Karpas-422 (cell line): ENCODE results near the gene CRNKL1. TPM values are rescaled to one million over a fixed set of nuclear protein-coding genes. Genes with fewer than 3 reads are reported as not detected.

Source experiments
- DNase-seq: peaks from one replicate; pipeline ENCODE4 v3.0.0-alpha.2; 2015
- H2AFZ ChIP-seq: fragments of 200-600 bp; sonication (generic); 2 replicates; pipeline ENCODE4 v1.6.1; 2014; ENCODE audit warnings: antibody characterized with exemption, low read length, mixed read lengths
- H3K27ac ChIP-seq: fragments of 200-600 bp; sonication (generic); 2 replicates; pipeline ENCODE4 v1.5.1; 2014; ENCODE audit warnings: mild to moderate bottlenecking, low read length, moderate library complexity
- H3K27me3 ChIP-seq: fragments of 200-600 bp; sonication (generic); 2 replicates; pipeline ENCODE4 v1.6.1; 2014; ENCODE audit warnings: low read length, mixed read lengths
- H3K36me3 ChIP-seq: fragments of 200-600 bp; sonication (generic); 2 replicates; pipeline ENCODE4 v1.6.1; 2014; ENCODE audit warnings: low read length, mixed read lengths; ENCODE audit not compliant: insufficient read depth
- H3K4me1 ChIP-seq: fragments of 200-600 bp; sonication (generic); 2 replicates; pipeline ENCODE4 v1.6.1; 2014; ENCODE audit warnings: mild to moderate bottlenecking, low read length, mixed read lengths
- H3K4me2 ChIP-seq: fragments of 200-600 bp; sonication (generic); 2 replicates; pipeline ENCODE4 v1.6.1; 2014; ENCODE audit warnings: low read length, low read depth, mild to moderate bottlenecking; ENCODE audit not compliant: poor library complexity, severe bottlenecking
- H3K4me3 ChIP-seq: fragments of 200-600 bp; sonication (generic); 2 replicates; pipeline ENCODE4 v1.5.1; 2014; ENCODE audit warnings: mild to moderate bottlenecking, antibody characterized with exemption, low read length, mixed read lengths
- H3K79me2 ChIP-seq: fragments of 200-600 bp; sonication (generic); 2 replicates; pipeline ENCODE4 v1.6.1; 2014; ENCODE audit warnings: mild to moderate bottlenecking, low read length, mixed read lengths
- H3K9ac ChIP-seq: fragments of 200-600 bp; sonication (generic); 2 replicates; pipeline ENCODE4 v1.6.0; 2014; ENCODE audit warnings: low read length
- H3K9me2 ChIP-seq: fragments of 200-600 bp; sonication (generic), shearing (Covaris generic); replicated peaks from 2 replicates; pipeline ENCODE4 v1.6.0; 2014; ENCODE audit warnings: mild to moderate bottlenecking, low read length, moderate library complexity; ENCODE audit not compliant: insufficient read depth
- H3K9me3 ChIP-seq: fragments of 300-700, 200-600 bp; sonication (generic); 2 replicates; pipeline ENCODE4 v1.6.1; 2014; ENCODE audit warnings: low read length, mixed read lengths
- H4K20me1 ChIP-seq: fragments of 200-600 bp; sonication (generic); 2 replicates; pipeline ENCODE4 v1.6.1; 2014; ENCODE audit warnings: mild to moderate bottlenecking, antibody characterized with exemption, low read length, low read depth; ENCODE audit not compliant: insufficient read depth
- total RNA-seq: library from RNA; depleted of rRNA; stranded (reverse); fragments of >200 nt; shearing (Covaris generic); gene quantifications from 2 replicates; pipeline ENCODE4 v1.2.3, GENCODE V29; 2014; ENCODE audit warnings: low replicate concordance; rRNA removed

The CRNKL1 gene
- total RNA-seq, 1 experiment from 2014 or later = 18.4 TPM

- H3K4me3 ChIP-seq = no peak overlapping the region
- no peak overlapping the region for H3K27ac ChIP-seq
- H3K79me2 ChIP-seq = no peaks in the 10 kb centered on the region
- H3K9ac ChIP-seq = no peak overlapping the region
- no peaks in the 10 kb centered on the region for H3K9me3 ChIP-seq
- no peaks in the 10 kb centered on the region for H3K9me2 ChIP-seq
- H3K27me3 ChIP-seq = no peaks in the 10 kb centered on the region; the same call in 1 of the 2 replicates
- H3K4me2 ChIP-seq = no peak overlapping the region
- no peaks in the 10 kb centered on the region for H4K20me1 ChIP-seq
- H3K4me1 ChIP-seq = no peaks in the 10 kb centered on the region
- no peaks in the 10 kb centered on the region for H3K36me3 ChIP-seq
- DNase-seq = no peak
- no peak overlapping the region for H2AFZ ChIP-seq
Measured at GRCh38 chr20:19991308-19991707, 61.0 kb downstream of the CRNKL1 start.

DNA sequence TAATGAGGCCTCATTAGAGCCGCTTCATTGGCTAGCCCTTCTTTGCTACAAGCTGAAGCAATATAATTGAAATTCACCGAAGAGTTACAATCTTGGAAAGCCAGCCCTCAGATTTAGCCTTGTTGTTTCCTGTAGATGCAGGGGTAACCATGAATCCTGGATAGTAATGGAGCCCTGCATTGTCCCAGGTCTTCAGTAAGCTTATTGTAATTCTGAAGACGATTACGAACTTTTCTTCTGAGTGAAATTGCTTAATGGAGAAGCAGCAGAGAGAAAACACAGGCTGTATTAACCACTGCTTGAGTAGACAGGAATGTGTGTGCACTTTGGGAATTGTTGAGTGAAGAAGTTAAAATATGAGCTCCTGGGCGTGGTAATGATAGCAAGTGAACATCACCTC lies 61.4 kb downstream of the CRNKL1 start:
- H3K9ac ChIP-seq = no peak overlapping the region
- H3K27me3 ChIP-seq = no peaks in the 10 kb centered on the region; the same call in 1 of the 2 replicates
- no peaks in the 10 kb centered on the region for H3K79me2 ChIP-seq
- H3K4me2 ChIP-seq = no peak overlapping the region
- no peaks in the 10 kb centered on the region for H3K4me1 ChIP-seq
- no peak overlapping the region for H3K4me3 ChIP-seq
- H3K27ac ChIP-seq = no peak overlapping the region
- H3K9me2 ChIP-seq = no peaks in the 10 kb centered on the region
- no peaks in the 10 kb centered on the region for H3K36me3 ChIP-seq
- H3K9me3 ChIP-seq = no peaks in the 10 kb centered on the region
- no peak overlapping the region for H2AFZ ChIP-seq
- no peak for DNase-seq
- no peaks in the 10 kb centered on the region for H4K20me1 ChIP-seq

GRCh38 chr20:19987046-19987445 lies 65.2 kb downstream of the CRNKL1 start:
- Histone ChIP-seq H3K36me3 (no peaks in the 10 kb centered on the region), H3K79me2 (no peaks in the 10 kb centered on the region)
- no peak for DNase-seq

DNA sequence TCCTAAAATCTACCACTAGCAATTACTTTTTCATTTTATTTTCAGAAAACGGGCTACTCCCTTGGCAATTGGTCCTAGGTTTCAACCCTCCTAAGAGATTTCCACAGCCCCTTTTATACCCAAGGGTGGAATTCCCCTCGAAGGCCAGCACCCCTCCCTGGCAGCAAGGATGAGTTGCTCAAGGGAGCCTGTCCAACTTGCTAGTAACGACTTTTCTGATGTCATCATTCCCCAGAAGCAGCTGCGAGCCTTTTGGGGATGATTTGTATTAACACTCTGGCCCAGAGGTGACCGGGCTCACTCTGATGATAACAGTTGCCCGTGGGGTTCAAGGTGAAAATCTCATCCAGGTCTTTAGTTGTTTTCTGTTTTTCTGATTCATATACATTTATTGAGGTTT lies 65.8 kb downstream of the CRNKL1 start:
- Histone ChIP-seq H3K27ac (no peak overlapping the region), H2AFZ (no peak overlapping the region), H3K79me2 (no peaks in the 10 kb centered on the region)

More at GRCh38 chr20:19987046-19987445, 65.2 kb downstream of the CRNKL1 start:
- Histone ChIP-seq H3K9ac (no peak overlapping the region), H2AFZ (no peak overlapping the region), H3K27me3 (peaks cover 3% of the 10 kb centered on the region), H3K4me3 (no peak overlapping the region), H3K9me3 (no peaks in the 10 kb centered on the region), H3K9me2 (no peaks in the 10 kb centered on the region), H3K4me1 (no peaks in the 10 kb centered on the region), H3K27ac (no peak overlapping the region), H4K20me1 (no peaks in the 10 kb centered on the region), H3K4me2 (no peak overlapping the region)

More for the DNA sequence above, 65.8 kb downstream of the CRNKL1 start:
- no peaks in the 10 kb centered on the region for H3K36me3 ChIP-seq
- no peaks in the 10 kb centered on the region for H3K9me3 ChIP-seq
- H3K4me1 ChIP-seq = no peaks in the 10 kb centered on the region
- no peak overlapping the region for H3K4me3 ChIP-seq
- H3K27me3 ChIP-seq = peaks cover 3% of the 10 kb centered on the region; the same call in 1 of the 2 replicates
- H3K4me2 ChIP-seq = no peak overlapping the region
- no peak for DNase-seq
- no peaks in the 10 kb centered on the region for H4K20me1 ChIP-seq
- no peak overlapping the region for H3K9ac ChIP-seq
- H3K9me2 ChIP-seq = no peaks in the 10 kb centered on the region

Other genes with a start within 250 kb of the CRNKL1 start
- 32.8 and 39.0 TPM in 2 replicates for gene NAA20, start 35.1 kb downstream of the CRNKL1 start, total RNA-seq
- gene CFAP61, start 66 bp upstream of the CRNKL1 start, total RNA-seq = 0.19 TPM in 1 of 2 replicates, not detected in the other